Measurements from ENCODE around the gene B9D2.

The B9D2 gene

GRCh38 chr19:41308450-41309179, 55.3 kb downstream of the B9D2 start:
- no peak overlapping the region for H3K4me3 ChIP-seq (ENCODE audit: low read depth, low read length)
- peak; percentile 90 for TF ChIP-seq CTCF (IDR thresholded peaks at IDR 0.05; ENCODE audit: borderline replicate concordance, insufficient read depth, low read depth, low read length)

- no peak overlapping the region for H3K4me3 ChIP-seq (ENCODE audit: low read depth, low read length)
- TF ChIP-seq CTCF (IDR thresholded peaks at IDR 0.05; ENCODE audit: borderline replicate concordance, insufficient read depth, low read depth, low read length), result no peak
These were observed 55.9 kb downstream of the B9D2 start for GRCh38 chr19:41307954-41308449.

- TF ChIP-seq CTCF (IDR thresholded peaks at IDR 0.05; ENCODE audit: borderline replicate concordance, insufficient read depth, low read depth, low read length), result no peak
- no peak overlapping the region for H3K4me3 ChIP-seq (ENCODE audit: low read depth, low read length)
These were observed 56.7 kb downstream of the B9D2 start for GRCh38 chr19:41307090-41307875.

GRCh38 chr19:41305927-41306793, 57.8 kb downstream of the B9D2 start:
- TF ChIP-seq CTCF (IDR thresholded peaks at IDR 0.05; ENCODE audit: borderline replicate concordance, insufficient read depth, low read depth, low read length), result no peak
- H3K4me3 ChIP-seq (ENCODE audit: low read depth, low read length), result no peak overlapping the region

- no peak for TF ChIP-seq CTCF (IDR thresholded peaks at IDR 0.05; ENCODE audit: borderline replicate concordance, insufficient read depth, low read depth, low read length)
- no peak overlapping the region for H3K4me3 ChIP-seq (ENCODE audit: low read depth, low read length)
These were observed 59.1 kb downstream of the B9D2 start for GRCh38 chr19:41304706-41305483.
